A673 (cell line): Measurements from ENCODE around the gene FLOT2.

Experiments
- EZH2 ChIP-seq: fragments of 200-600 bp; sonication (generic); IDR thresholded peaks from 2 replicates; pipeline ENCODE4 v1.6.1; 2017; ENCODE audit warnings: borderline replicate concordance, low read depth, mild to moderate bottlenecking, mixed read lengths, antibody characterized with exemption, low read length; ENCODE audit not compliant: poor library complexity, severe bottlenecking
- TF ChIP-seq, protein P1 (sequence below): fragments of 300-800, 200-600 bp; sonication (generic); conservative IDR thresholded peaks from 2 replicates; pipeline ENCODE4 v1.5.1; 2017; ENCODE audit warnings: low read depth, mild to moderate bottlenecking, antibody characterized with exemption, low read length, moderate library complexity, mixed read lengths

DNA sequence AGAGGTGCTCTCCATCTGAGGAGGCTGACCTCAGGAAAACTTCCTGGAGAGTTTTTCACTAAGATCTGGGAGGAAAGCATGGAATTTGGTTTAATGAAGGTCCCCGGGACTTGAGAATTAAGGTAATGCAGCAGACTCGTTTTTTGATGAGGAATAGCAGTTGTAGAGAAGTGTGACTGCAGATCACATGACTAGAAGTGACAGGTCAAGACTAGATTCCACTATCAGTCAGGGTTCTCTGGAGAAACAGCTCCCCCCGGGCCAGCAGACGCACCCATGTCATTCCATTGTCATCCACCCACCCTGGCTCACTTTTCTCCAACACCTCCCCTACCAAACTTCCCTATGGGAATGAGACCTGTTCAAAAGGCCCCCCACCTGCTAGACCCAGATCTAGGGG lies 7.3 kb upstream of the FLOT2 start:
- TF ChIP-seq, protein P1, sequence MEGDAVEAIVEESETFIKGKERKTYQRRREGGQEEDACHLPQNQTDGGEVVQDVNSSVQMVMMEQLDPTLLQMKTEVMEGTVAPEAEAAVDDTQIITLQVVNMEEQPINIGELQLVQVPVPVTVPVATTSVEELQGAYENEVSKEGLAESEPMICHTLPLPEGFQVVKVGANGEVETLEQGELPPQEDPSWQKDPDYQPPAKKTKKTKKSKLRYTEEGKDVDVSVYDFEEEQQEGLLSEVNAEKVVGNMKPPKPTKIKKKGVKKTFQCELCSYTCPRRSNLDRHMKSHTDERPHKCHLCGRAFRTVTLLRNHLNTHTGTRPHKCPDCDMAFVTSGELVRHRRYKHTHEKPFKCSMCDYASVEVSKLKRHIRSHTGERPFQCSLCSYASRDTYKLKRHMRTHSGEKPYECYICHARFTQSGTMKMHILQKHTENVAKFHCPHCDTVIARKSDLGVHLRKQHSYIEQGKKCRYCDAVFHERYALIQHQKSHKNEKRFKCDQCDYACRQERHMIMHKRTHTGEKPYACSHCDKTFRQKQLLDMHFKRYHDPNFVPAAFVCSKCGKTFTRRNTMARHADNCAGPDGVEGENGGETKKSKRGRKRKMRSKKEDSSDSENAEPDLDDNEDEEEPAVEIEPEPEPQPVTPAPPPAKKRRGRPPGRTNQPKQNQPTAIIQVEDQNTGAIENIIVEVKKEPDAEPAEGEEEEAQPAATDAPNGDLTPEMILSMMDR: no peak
- TF ChIP-seq EZH2: no peak
